ENCODE measurements around the gene TMC5. TPM values are rescaled to one million over a fixed set of nuclear protein-coding genes. Genes with fewer than 3 reads are reported as not detected.

Gene TMC5
- total RNA-seq, 1 donor from 2014 or later, result 0.32 TPM

- Histone ChIP-seq H3K27ac (no peak overlapping the region), H2AFZ (replicated peaks) (no peak overlapping the region), H3K4me1 (no peaks in the 10 kb centered on the region), H4K20me1 (ENCODE audit: low read depth) (no peaks in the 10 kb centered on the region), H3K9ac (no peak overlapping the region), H3K4me3 (no peak overlapping the region), H3K27me3 (no peaks in the 10 kb centered on the region), H3F3A (ENCODE audit: low read depth) (no peaks in the 10 kb centered on the region), H3K36me3 (no peaks in the 10 kb centered on the region), H3K9me3 (ENCODE audit: low read depth) (no peaks in the 10 kb centered on the region), H3K4me2 (no peak overlapping the region), H3K79me2 (ENCODE audit: low read depth) (no peaks in the 10 kb centered on the region)
- Mint-ChIP-seq H3K36me3 (peaks cover 47% of the 10 kb centered on the region), H3K27ac (no peak overlapping the region), H3K27me3 (ENCODE audit: insufficient read depth, low read depth) (no peaks in the 10 kb centered on the region), H3K4me1 (peaks cover 4% of the 10 kb centered on the region), H3K4me3 (no peak overlapping the region), H3K9me3 (no peaks in the 10 kb centered on the region)
- DNase-seq (ENCODE audit: low spot score), result peak; percentile 85
- TF ChIP-seq EZH2phosphoT487 (IDR thresholded peaks at IDR 0.05) (no peak), CTCF (IDR thresholded peaks at IDR 0.05) (peak; percentile 86)
These were observed 84.9 kb downstream of the TMC5 start for GRCh38 chr16:19502395-19503131.

GRCh38 chr16:19503461-19504075 is 85.9 kb downstream of the TMC5 start:
- Histone ChIP-seq H3K27me3 (no peaks in the 10 kb centered on the region), H3K4me2 (no peak overlapping the region), H3K9me3 (ENCODE audit: low read depth) (no peaks in the 10 kb centered on the region), H3K36me3 (no peaks in the 10 kb centered on the region), H3K4me3 (no peak overlapping the region), H3K4me1 (no peaks in the 10 kb centered on the region), H3F3A (ENCODE audit: low read depth) (no peaks in the 10 kb centered on the region), H4K20me1 (ENCODE audit: low read depth) (no peaks in the 10 kb centered on the region), H3K9ac (no peak overlapping the region), H2AFZ (replicated peaks) (no peak overlapping the region), H3K27ac (no peak overlapping the region), H3K79me2 (ENCODE audit: low read depth) (no peaks in the 10 kb centered on the region)
- no peaks in the 10 kb centered on the region for H3K27me3 Mint-ChIP-seq (ENCODE audit: insufficient read depth, low read depth)
- peaks cover 48% of the 10 kb centered on the region for H3K36me3 Mint-ChIP-seq
- DNase-seq (ENCODE audit: low spot score), result no peak
- H3K4me3 Mint-ChIP-seq, result no peak overlapping the region
- TF ChIP-seq CTCF (IDR thresholded peaks at IDR 0.05) (no peak), EZH2phosphoT487 (IDR thresholded peaks at IDR 0.05) (no peak), EZH2 (IDR thresholded peaks at IDR 0.05) (no peak)
- H3K27ac Mint-ChIP-seq, result no peak overlapping the region
- peaks cover 4% of the 10 kb centered on the region for H3K4me1 Mint-ChIP-seq
- no peaks in the 10 kb centered on the region for H3K9me3 Mint-ChIP-seq

GRCh38 chr16:19505600-19506303 is 88.1 kb downstream of the TMC5 start:
- H3K9me3 ChIP-seq (ENCODE audit: low read depth), result no peaks in the 10 kb centered on the region
- no peaks in the 10 kb centered on the region for H3K4me1 ChIP-seq
- no peak overlapping the region for H3K4me3 ChIP-seq
- H3K27me3 Mint-ChIP-seq (ENCODE audit: insufficient read depth, low read depth), result no peaks in the 10 kb centered on the region
- no peak for TF ChIP-seq EZH2phosphoT487 (IDR thresholded peaks at IDR 0.05)
- TF ChIP-seq CTCF (IDR thresholded peaks at IDR 0.05), result no peak
- TF ChIP-seq EZH2 (IDR thresholded peaks at IDR 0.05), result no peak
- H3K36me3 ChIP-seq, result peaks cover 6% of the 10 kb centered on the region
- H3K27me3 ChIP-seq, result no peaks in the 10 kb centered on the region
- no peak overlapping the region for H2AFZ ChIP-seq (replicated peaks)
- no peaks in the 10 kb centered on the region for H4K20me1 ChIP-seq (ENCODE audit: low read depth)
- H3F3A ChIP-seq (ENCODE audit: low read depth), result no peaks in the 10 kb centered on the region
- peaks cover 4% of the 10 kb centered on the region for H3K4me1 Mint-ChIP-seq
- DNase-seq (ENCODE audit: low spot score), result no peak
- H3K9ac ChIP-seq, result no peak overlapping the region
- H3K27ac Mint-ChIP-seq, result no peak overlapping the region
- no peaks in the 10 kb centered on the region for H3K9me3 Mint-ChIP-seq
- H3K4me2 ChIP-seq, result no peak overlapping the region
- no peaks in the 10 kb centered on the region for H3K79me2 ChIP-seq (ENCODE audit: low read depth)
- H3K27ac ChIP-seq, result no peak overlapping the region
- peaks cover 40% of the 10 kb centered on the region for H3K36me3 Mint-ChIP-seq
- no peak overlapping the region for H3K4me3 Mint-ChIP-seq

Data from neural progenitor cell (in vitro differentiated cells).